Ovary (tissue), 3 donors: ENCODE results near the gene TMEM50B.

ENCODE experiments used
- EP300 ChIP-seq: sonication (generic); formaldehyde crosslinking; IDR thresholded peaks from one replicate; pipeline ENCODE4 v1.6.1; 2017; ENCODE audit warnings: antibody characterized with exemption
- TF ChIP-seq, protein P1 (sequence below), 3 donors: fragments of 450-650 bp in 2 of 3; fragments of 200-600 bp in 1 of 3; IDR thresholded peaks; one replicate each; pipeline versions ENCODE4 v1.5.1 to v1.8.0; 2016 to 2022; ENCODE audit warnings: antibody characterized with exemption in 3 of 3, mild to moderate bottlenecking in 1 of 3
- donor health status: DM: no; HTN: no; CAD: no.

DNA sequence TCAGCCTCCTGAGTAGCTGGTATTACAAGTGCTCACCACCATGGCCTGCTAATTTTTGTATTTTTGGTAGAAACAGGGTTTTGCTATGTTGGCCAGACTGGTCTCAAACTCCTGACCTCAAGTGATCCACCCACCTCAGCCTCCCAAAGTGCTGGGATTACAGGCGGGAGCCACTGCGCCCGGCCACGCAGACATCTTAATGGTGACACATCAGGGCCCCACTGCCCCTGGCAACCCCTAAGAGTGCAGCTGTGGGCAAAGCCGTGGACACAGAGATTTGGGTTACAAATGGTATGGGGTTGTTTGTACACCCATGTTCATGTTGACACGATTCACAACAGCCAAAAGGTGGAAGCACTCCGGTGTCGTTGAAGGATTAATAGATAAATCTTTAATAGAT, 46.8 kb downstream of the TMEM50B start:
- no peak for TF ChIP-seq EP300
- TF ChIP-seq, protein P1, sequence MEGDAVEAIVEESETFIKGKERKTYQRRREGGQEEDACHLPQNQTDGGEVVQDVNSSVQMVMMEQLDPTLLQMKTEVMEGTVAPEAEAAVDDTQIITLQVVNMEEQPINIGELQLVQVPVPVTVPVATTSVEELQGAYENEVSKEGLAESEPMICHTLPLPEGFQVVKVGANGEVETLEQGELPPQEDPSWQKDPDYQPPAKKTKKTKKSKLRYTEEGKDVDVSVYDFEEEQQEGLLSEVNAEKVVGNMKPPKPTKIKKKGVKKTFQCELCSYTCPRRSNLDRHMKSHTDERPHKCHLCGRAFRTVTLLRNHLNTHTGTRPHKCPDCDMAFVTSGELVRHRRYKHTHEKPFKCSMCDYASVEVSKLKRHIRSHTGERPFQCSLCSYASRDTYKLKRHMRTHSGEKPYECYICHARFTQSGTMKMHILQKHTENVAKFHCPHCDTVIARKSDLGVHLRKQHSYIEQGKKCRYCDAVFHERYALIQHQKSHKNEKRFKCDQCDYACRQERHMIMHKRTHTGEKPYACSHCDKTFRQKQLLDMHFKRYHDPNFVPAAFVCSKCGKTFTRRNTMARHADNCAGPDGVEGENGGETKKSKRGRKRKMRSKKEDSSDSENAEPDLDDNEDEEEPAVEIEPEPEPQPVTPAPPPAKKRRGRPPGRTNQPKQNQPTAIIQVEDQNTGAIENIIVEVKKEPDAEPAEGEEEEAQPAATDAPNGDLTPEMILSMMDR (IDR thresholded peaks at IDR 0.05), result no peak
